Peyer's patch (tissue), 4 donors: Measurements from ENCODE around the gene HIPK3.

Experiments used
- CTCF ChIP-seq, 6 experiments: fragments of 450-650 bp in 4 of 6; fragments of 200-600 bp in 2 of 6; sonication (generic) in 1 of 6; IDR thresholded peaks; one replicate each; pipeline ENCODE4 v1.5.1; 2017 to 2019; ENCODE audit warnings: antibody characterized with exemption in 6 of 6, mild to moderate bottlenecking in 3 of 6, moderate library complexity in 1 of 6
- POLR2A ChIP-seq, 2 donors: fragments of 450-650 bp; IDR thresholded peaks; one replicate each; pipeline ENCODE4 v1.5.1; 2017; ENCODE audit warnings: antibody characterized with exemption in 2 of 2, mild to moderate bottlenecking in 2 of 2, moderate library complexity in 2 of 2

DNA sequence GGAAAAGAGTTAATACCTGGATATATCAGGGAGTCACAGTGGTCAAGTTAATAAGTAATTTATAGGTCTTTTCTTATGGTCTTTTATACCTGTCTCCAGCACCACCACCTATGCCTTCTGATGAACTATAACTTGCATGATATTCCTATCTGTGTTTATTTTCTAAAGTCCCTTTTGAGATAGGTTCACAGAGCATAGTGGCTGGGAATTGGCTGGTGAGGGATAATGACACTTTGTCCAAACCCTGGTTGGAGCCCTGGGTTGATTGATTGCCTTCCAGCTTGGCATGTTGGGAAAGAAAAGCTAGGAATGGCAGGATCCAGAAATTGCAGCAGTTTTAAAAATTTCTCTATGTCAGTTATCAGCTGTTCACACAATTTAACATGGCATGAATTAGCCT is 23.2 kb downstream of the HIPK3 start:
- TF ChIP-seq POLR2A (IDR thresholded peaks at IDR 0.05): no peak
- TF ChIP-seq CTCF (IDR thresholded peaks at IDR 0.05): no peak
